MM.1S (cell line): ENCODE measurements around the gene NTM.

Source experiments
- DNase-seq: peaks from one replicate; pipeline ENCODE4 v3.0.0-alpha.2; 2015
- H2AFZ ChIP-seq: fragments of 300-600 bp; sonication (generic); 2 replicates; pipeline ENCODE4 v1.6.0; 2016; ENCODE audit warnings: antibody characterized with exemption, low read length
- H3F3A ChIP-seq: fragments of 300-600 bp; sonication (generic); 2 replicates; pipeline ENCODE4 v1.6.1; 2016; ENCODE audit warnings: mild to moderate bottlenecking, antibody characterized with exemption, low read length, moderate library complexity, mixed read lengths; ENCODE audit not compliant: insufficient read depth
- H3K27ac ChIP-seq: fragments of 300-600 bp; sonication (generic); 2 replicates; pipeline ENCODE4 v1.5.1; 2016; ENCODE audit warnings: mild to moderate bottlenecking, low read length
- H3K27me3 ChIP-seq: fragments of 300-600 bp; sonication (generic); replicated peaks from 2 replicates; pipeline ENCODE4 v1.6.0; 2016; ENCODE audit warnings: low read length; ENCODE audit not compliant: insufficient read depth
- H3K36me3 ChIP-seq: fragments of 300-600 bp; sonication (generic); replicated peaks from 2 replicates; pipeline ENCODE4 v1.6.1; 2016; ENCODE audit warnings: mild to moderate bottlenecking, low read length, mixed read lengths; ENCODE audit not compliant: insufficient read depth
- H3K4me1 ChIP-seq: fragments of 300-600 bp; sonication (generic); 2 replicates; pipeline ENCODE4 v1.6.1; 2016; ENCODE audit warnings: low read length, mixed read lengths
- H3K4me2 ChIP-seq: fragments of 300-600 bp; sonication (generic); 2 replicates; pipeline ENCODE4 v1.6.0; 2016; ENCODE audit warnings: low read depth, low read length
- H3K4me3 ChIP-seq: fragments of 300-600 bp; sonication (generic); 2 replicates; pipeline ENCODE4 v1.5.1; 2016; ENCODE audit warnings: low read length, mixed read lengths
- H3K79me2 ChIP-seq: fragments of 300-600 bp; sonication (generic); 2 replicates; pipeline ENCODE4 v1.6.1; 2016; ENCODE audit warnings: mixed run types, low read length, mixed read lengths
- H3K9ac ChIP-seq: fragments of 300-600 bp; sonication (generic); 2 replicates; pipeline ENCODE4 v1.6.1; 2016; ENCODE audit warnings: low read length, mixed read lengths
- H3K9me2 ChIP-seq: fragments of 300-600 bp; sonication (generic); replicated peaks from 2 replicates; pipeline ENCODE4 v1.6.1; 2016; ENCODE audit warnings: mild to moderate bottlenecking, low read length, mixed read lengths; ENCODE audit not compliant: insufficient read depth
- H3K9me3 ChIP-seq: fragments of 300-600 bp; sonication (generic); replicated peaks from 2 replicates; pipeline ENCODE4 v1.6.1; 2016; ENCODE audit warnings: mild to moderate bottlenecking, low read length, mixed read lengths; ENCODE audit not compliant: insufficient read depth
- H4K20me1 ChIP-seq: fragments of 300-600 bp; sonication (generic); 2 replicates; pipeline ENCODE4 v1.6.1; 2016; ENCODE audit warnings: mild to moderate bottlenecking, low read length, moderate library complexity, mixed read lengths; ENCODE audit not compliant: insufficient read depth
- CTCF ChIP-seq: fragments of 300-600 bp; sonication (generic); IDR thresholded peaks from 2 replicates; pipeline ENCODE4 v1.5.1; 2016; ENCODE audit warnings: antibody characterized with exemption, low read length, mixed read lengths
- EZH2 ChIP-seq: fragments of 300-600 bp; sonication (generic); optimal IDR thresholded peaks from 2 replicates; pipeline ENCODE3; 2017; ENCODE audit warnings: low read depth, mild to moderate bottlenecking, antibody characterized with exemption, low read length, mixed read lengths
- EZH2phosphoT487 ChIP-seq: fragments of 300-600 bp; sonication (generic); IDR thresholded peaks from 2 replicates; pipeline ENCODE4 v1.6.1; 2018; ENCODE audit warnings: antibody characterized with exemption, low read length

Gene NTM

GRCh38 chr11:131758726-131759125 is 388.3 kb downstream of the NTM start:
- H2AFZ ChIP-seq: no peak overlapping the region
- H3K9ac ChIP-seq: no peak overlapping the region
- H3K4me3 ChIP-seq: no peak overlapping the region
- no peaks in the 10 kb centered on the region for H4K20me1 ChIP-seq
- H3K4me2 ChIP-seq: no peak overlapping the region
- H3K27ac ChIP-seq: no peak overlapping the region
- H3K27me3 ChIP-seq: no peaks in the 10 kb centered on the region
- H3K9me3 ChIP-seq: no peaks in the 10 kb centered on the region
- no peaks in the 10 kb centered on the region for H3K36me3 ChIP-seq
- no peaks in the 10 kb centered on the region for H3F3A ChIP-seq
- H3K79me2 ChIP-seq: no peaks in the 10 kb centered on the region
- no peaks in the 10 kb centered on the region for H3K4me1 ChIP-seq
- no peaks in the 10 kb centered on the region for H3K9me2 ChIP-seq
- TF ChIP-seq EZH2phosphoT487 (no peak), EZH2 (no peak), CTCF (no peak)
- DNase-seq: no peak

GRCh38 chr11:131759140-131759539 is 388.7 kb downstream of the NTM start:
- H3F3A ChIP-seq: no peaks in the 10 kb centered on the region
- no peak overlapping the region for H3K4me2 ChIP-seq
- H3K27ac ChIP-seq: no peak overlapping the region
- H2AFZ ChIP-seq: no peak overlapping the region
- no peaks in the 10 kb centered on the region for H3K9me3 ChIP-seq
- TF ChIP-seq CTCF (no peak), EZH2phosphoT487 (no peak), EZH2 (no peak)
- H3K27me3 ChIP-seq: no peaks in the 10 kb centered on the region
- H3K79me2 ChIP-seq: no peaks in the 10 kb centered on the region
- no peak overlapping the region for H3K4me3 ChIP-seq
- H3K36me3 ChIP-seq: no peaks in the 10 kb centered on the region
- H3K4me1 ChIP-seq: no peaks in the 10 kb centered on the region
- DNase-seq: no peak
- H3K9me2 ChIP-seq: no peaks in the 10 kb centered on the region
- no peak overlapping the region for H3K9ac ChIP-seq
- H4K20me1 ChIP-seq: no peaks in the 10 kb centered on the region

- no peaks in the 10 kb centered on the region for H3K79me2 ChIP-seq
- H3K4me3 ChIP-seq: no peak overlapping the region
- no peaks in the 10 kb centered on the region for H3K4me1 ChIP-seq
- TF ChIP-seq EZH2 (no peak), CTCF (no peak), EZH2phosphoT487 (no peak)
- H3K4me2 ChIP-seq: no peak overlapping the region
- no peak overlapping the region for H3K27ac ChIP-seq
- H3K9me2 ChIP-seq: no peaks in the 10 kb centered on the region
- no peaks in the 10 kb centered on the region for H3K36me3 ChIP-seq
- H3K9me3 ChIP-seq: no peaks in the 10 kb centered on the region
- H2AFZ ChIP-seq: no peak overlapping the region
- no peaks in the 10 kb centered on the region for H3F3A ChIP-seq
- H4K20me1 ChIP-seq: no peaks in the 10 kb centered on the region
- no peak for DNase-seq
- no peak overlapping the region for H3K9ac ChIP-seq
- H3K27me3 ChIP-seq: no peaks in the 10 kb centered on the region
These were observed 390.0 kb downstream of the NTM start for GRCh38 chr11:131760091-131761061.
